Prostate gland (tissue), 2 donors: Measurements from ENCODE around the gene C6orf52. TPM values are rescaled to one million over a fixed set of nuclear protein-coding genes. Genes with fewer than 3 reads are reported as not detected.
"Not testable (repeated sequence)": the region's sequence is repeated elsewhere in the genome, so short reads cannot be mapped to it uniquely, and the experiment has no call there.

ENCODE experiments used
- DNase-seq: peaks from one replicate; pipeline ENCODE4 v3.0.0-alpha.2; 2019; ENCODE audit warnings: low spot score
- H3K27ac ChIP-seq, 2 donors: fragments of 200-600 bp; sonication (generic); 2 replicates each; pipeline ENCODE4 v1.5.1; 2017 to 2019
- H3K27me3 ChIP-seq: fragments of 200-600 bp; sonication (generic); replicated peaks from 2 replicates; pipeline ENCODE4 v1.5.1; 2019; ENCODE audit not compliant: insufficient read depth
- H3K36me3 ChIP-seq, 2 donors: fragments of 200-600 bp; sonication (generic); 1 replicate in 1 of 2; 2 replicates in 1 of 2; pipeline versions ENCODE4 v1.5.1 to v1.8.1; 2017 to 2019
- H3K4me1 ChIP-seq: fragments of 200-600 bp; sonication (generic); replicated peaks from 2 replicates; pipeline ENCODE4 v1.5.1; 2019
- H3K4me3 ChIP-seq, 2 donors: fragments of 200-600 bp; sonication (generic); 2 replicates each; pipeline ENCODE4 v1.5.1; 2017 to 2019
- H3K9me3 ChIP-seq: fragments of 200-600 bp; sonication (generic); 2 replicates; pipeline ENCODE4 v1.5.1; 2017
- CTCF ChIP-seq, 4 experiments: fragments of 200-600 bp in 2 of 4; fragments of 450-650 bp in 2 of 4; sonication (generic) in 2 of 4; IDR thresholded peaks; 1 replicate in 3 of 4; 2 replicates in 1 of 4; pipeline ENCODE4 v1.5.1; 2016 to 2019; ENCODE audit warnings: antibody characterized with exemption in 4 of 4, mild to moderate bottlenecking in 2 of 4, moderate library complexity in 2 of 4
- POLR2A ChIP-seq: fragments of 450-650 bp; IDR thresholded peaks from one replicate; pipeline ENCODE4 v1.6.1; 2016; ENCODE audit warnings: antibody characterized with exemption, mild to moderate bottlenecking
- POLR2AphosphoS5 ChIP-seq: sonication (generic); formaldehyde crosslinking; IDR thresholded peaks from one replicate; pipeline ENCODE4 v1.6.1; 2017; ENCODE audit warnings: antibody characterized with exemption
- WGBS: methylation state at CpG from one replicate; pipeline ENCODE4 v1.1.5; 2018; 5-methylcytosine and 5-hydroxymethylcytosine counted together
- intact Hi-C: fragments of 100-400 bp; cut with DNase I; formaldehyde crosslinking; loops from one replicate; pipeline ENCODE4 v1.14.2; 2022
- total RNA-seq, 2 donors: library from RNA; depleted of rRNA; stranded (reverse); fragments of >200 nt; gene quantifications; one replicate each; pipeline ENCODE4 v1.1.0, GENCODE V29; 2016

C6orf52 gene
- total RNA-seq, 2 donors from 2014 or later = 3.3 TPM; not detected in 1

DNA sequence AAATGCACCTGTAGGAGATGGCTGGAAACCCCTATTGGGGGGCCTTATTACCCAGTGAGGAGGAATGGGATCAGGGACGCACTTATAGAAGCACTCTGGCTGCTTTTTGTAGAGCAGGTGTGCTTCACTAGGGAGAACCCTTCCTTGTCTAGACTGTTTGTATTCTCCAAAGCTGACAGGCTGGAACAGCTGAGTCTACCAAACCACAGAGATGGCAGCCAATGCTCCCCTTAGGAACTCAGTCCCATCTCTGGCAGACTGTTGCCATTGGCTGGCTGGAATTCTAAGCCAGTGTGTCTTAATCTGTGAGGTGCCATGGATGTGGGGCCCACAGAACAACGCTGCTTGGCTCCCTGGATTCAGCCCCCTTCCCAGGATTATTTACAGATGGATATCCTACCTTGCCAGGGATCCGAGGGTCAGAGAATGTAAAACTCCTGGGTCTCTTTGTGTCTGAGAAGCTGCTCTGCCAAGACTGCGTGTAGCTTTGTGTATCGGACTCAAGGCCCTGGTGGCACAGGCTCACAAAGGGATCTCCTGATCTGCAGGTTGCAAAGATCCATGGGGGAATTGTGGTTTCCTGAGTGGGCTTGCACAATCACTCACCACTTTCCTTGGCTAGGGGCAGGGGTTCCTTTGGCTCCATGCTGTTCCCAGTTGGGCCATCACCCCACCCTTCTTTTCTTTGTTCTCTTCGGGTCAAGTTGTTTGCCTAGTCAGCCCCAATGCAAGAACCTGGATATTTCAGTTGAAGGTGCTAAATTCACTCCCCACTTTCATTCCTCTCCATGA is 26.1 kb downstream of the C6orf52 start:
- 78% methylated on average over 6 of the region's 6 CpGs for WGBS
- no peak overlapping the region for H3K27ac ChIP-seq
- H3K9me3 ChIP-seq = no peaks in the 10 kb centered on the region
- no peaks in the 10 kb centered on the region for H3K27me3 ChIP-seq
- no peaks in the 10 kb centered on the region for H3K36me3 ChIP-seq
- TF ChIP-seq POLR2A (no peak), POLR2AphosphoS5 (no peak), CTCF (IDR thresholded peaks at IDR 0.05) (no peak)
- H3K4me3 ChIP-seq = no peak overlapping the region
- no peaks in the 10 kb centered on the region for H3K4me1 ChIP-seq
- no peak for DNase-seq
- intact Hi-C loops = no loop called here

- H3K9me3 ChIP-seq, DNase-seq, H3K4me1 ChIP-seq, H3K27ac ChIP-seq, intact Hi-C loops, H3K4me3 ChIP-seq, H3K27me3 ChIP-seq, H3K36me3 ChIP-seq: not testable (repeated sequence)
- WGBS = 47% methylated on average over 1 of the region's 1 CpG
Observed at GRCh38 chr6:10665595-10665994, 28.8 kb downstream of the C6orf52 start.

DNA sequence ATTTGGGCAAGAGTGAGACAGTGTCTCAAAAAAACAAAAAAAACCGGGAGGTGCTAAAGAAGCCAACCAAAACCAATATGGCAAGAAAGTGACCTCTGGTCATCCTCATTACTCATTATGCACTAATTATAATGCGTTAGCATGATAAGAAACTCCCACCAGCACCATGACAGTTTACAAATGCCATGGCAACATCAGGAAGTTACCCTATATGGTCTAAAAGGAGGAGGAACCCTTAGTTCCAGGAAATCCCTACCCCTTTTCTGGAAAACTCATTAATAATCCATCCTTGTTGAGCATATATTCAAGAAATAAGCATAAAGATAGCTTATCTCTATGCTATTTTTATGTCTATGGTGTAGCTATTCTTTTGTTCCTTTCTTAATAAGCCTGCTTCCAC is 31.7 kb downstream of the C6orf52 start:
- 96% methylated on average over 2 of the region's 2 CpGs for WGBS
- intact Hi-C loops = no loop called here
- H3K4me3 ChIP-seq = no peak overlapping the region
- no peaks in the 10 kb centered on the region for H3K9me3 ChIP-seq
- DNase-seq = no peak
- no peaks in the 10 kb centered on the region for H3K36me3 ChIP-seq
- no peaks in the 10 kb centered on the region for H3K4me1 ChIP-seq
- TF ChIP-seq POLR2A (no peak), POLR2AphosphoS5 (no peak), CTCF (IDR thresholded peaks at IDR 0.05) (no peak)
- H3K27ac ChIP-seq = no peak overlapping the region
- no peaks in the 10 kb centered on the region for H3K27me3 ChIP-seq

DNA sequence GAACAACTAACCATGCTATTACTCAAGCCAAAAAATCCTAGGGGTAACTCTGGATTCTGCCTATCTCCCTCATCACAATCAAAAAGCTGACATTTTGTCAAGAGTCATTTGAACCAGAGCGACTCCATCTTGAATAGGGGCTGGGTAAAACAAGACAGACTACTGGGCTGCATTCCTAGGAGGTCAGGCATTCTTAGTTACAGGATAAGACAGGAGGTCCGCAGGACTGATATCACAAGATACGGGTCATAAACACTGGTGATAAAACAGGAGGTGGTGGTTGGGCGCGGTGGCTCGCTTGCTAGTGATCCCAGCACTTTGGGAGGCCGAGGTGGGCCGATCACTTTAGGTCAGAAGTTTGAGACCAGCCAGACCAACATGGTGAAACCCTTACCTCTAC is 32.2 kb downstream of the C6orf52 start:
- Histone ChIP-seq H3K4me3 (no peak overlapping the region), H3K27ac (no peak overlapping the region), H3K9me3 (no peaks in the 10 kb centered on the region), H3K4me1 (no peaks in the 10 kb centered on the region), H3K27me3 (no peaks in the 10 kb centered on the region), H3K36me3 (no peaks in the 10 kb centered on the region)
- WGBS = 89% methylated on average over 8 of the region's 8 CpGs
- TF ChIP-seq CTCF (IDR thresholded peaks at IDR 0.05) (no peak), POLR2A (no peak), POLR2AphosphoS5 (no peak)
- intact Hi-C loops = no loop called here
- DNase-seq = no peak

- H3K4me3 ChIP-seq, H3K36me3 ChIP-seq, H3K27me3 ChIP-seq, DNase-seq, H3K9me3 ChIP-seq, H3K4me1 ChIP-seq, H3K27ac ChIP-seq, intact Hi-C loops: not testable (repeated sequence)
- 90% methylated on average over 11 of the region's 11 CpGs for WGBS
Observed at GRCh38 chr6:10660431-10661191, 33.8 kb downstream of the C6orf52 start.
